ENCODE data around the gene MSH5. TPM values are rescaled to one million over a fixed set of nuclear protein-coding genes. Genes with fewer than 3 reads are reported as not detected.

Gene MSH5
- total and polyA plus RNA-seq, 2 of the 13 experiments (the other 11 are each of a cell fraction or from before 2014, with no cell fraction given), result 10.2 to 38.7 TPM

GRCh38 chr6:31702819-31703716 lies 36.7 kb upstream of the MSH5 start, which contains the start of gene ABHD16A (continued):
- 0 out of 2 replicates have a peak, but pooled peaks have one; percentile 33 for TF ChIP-seq ZNF850 (CRISPR knock-in tag; conservative IDR thresholded peaks at IDR 0.05)
- TF ChIP-seq ZSCAN5A (CRISPR knock-in tag; IDR thresholded peaks at IDR 0.05; ENCODE audit: borderline replicate concordance), result peak; percentile 81; the same call in 1 of the 2 replicates
- TF ChIP-seq MYPOP (CRISPR knock-in tag; IDR thresholded peaks at IDR 0.05), result peak; percentile 82
- no peak for TF ChIP-seq ZNF773 (CRISPR knock-in tag; IDR thresholded peaks at IDR 0.05; ENCODE audit: borderline replicate concordance)
- TF ChIP-seq SNAPC5 (CRISPR knock-in tag; IDR thresholded peaks at IDR 0.05; ENCODE audit: borderline replicate concordance), result 0 out of 2 replicates have a peak, but pooled peaks have one; percentile 31
- TF ChIP-seq ZNF589 (CRISPR knock-in tag; conservative IDR thresholded peaks at IDR 0.05), result 0 out of 2 replicates have a peak, but pooled peaks have one; percentile 23
- no peak for TF ChIP-seq SETDB1 (CRISPR knock-in tag; IDR thresholded peaks at IDR 0.05; ENCODE audit: borderline replicate concordance)
- TF ChIP-seq ZNF460 (CRISPR knock-in tag; IDR thresholded peaks at IDR 0.05; ENCODE audit: borderline replicate concordance), result no peak; the same call in 1 of the 2 replicates
- peak; percentile 57; the same call in 1 of the 2 replicates for TF ChIP-seq ATF3 (CRISPR knock-in tag; IDR thresholded peaks at IDR 0.05)
- peak; percentile 94 for TF ChIP-seq ZNF670 (CRISPR knock-in tag; IDR thresholded peaks at IDR 0.05; ENCODE audit: borderline replicate concordance)
- peak; percentile 74; the same call in 1 of the 2 replicates for TF ChIP-seq FOSL2 (CRISPR knock-in tag; IDR thresholded peaks at IDR 0.05)
- TF ChIP-seq ELF1 (CRISPR knock-in tag; IDR thresholded peaks at IDR 0.05), result peak; percentile 92
- no peak for TF ChIP-seq ZNF318 (CRISPR knock-in tag; IDR thresholded peaks at IDR 0.05)
- peak; percentile 65; the same call in 1 of the 2 replicates for TF ChIP-seq ZBTB2 (CRISPR knock-in tag; IDR thresholded peaks at IDR 0.05; ENCODE audit: low read depth)

Data from HepG2 (cell line).